ENCODE results near the gene BAZ1A. TPM values are rescaled to one million over a fixed set of nuclear protein-coding genes. Genes with fewer than 3 reads are reported as not detected.

The BAZ1A gene
- total and polyA plus RNA-seq, 2 experiments from 2014 or later: 24.2 to 26.8 TPM

DNA sequence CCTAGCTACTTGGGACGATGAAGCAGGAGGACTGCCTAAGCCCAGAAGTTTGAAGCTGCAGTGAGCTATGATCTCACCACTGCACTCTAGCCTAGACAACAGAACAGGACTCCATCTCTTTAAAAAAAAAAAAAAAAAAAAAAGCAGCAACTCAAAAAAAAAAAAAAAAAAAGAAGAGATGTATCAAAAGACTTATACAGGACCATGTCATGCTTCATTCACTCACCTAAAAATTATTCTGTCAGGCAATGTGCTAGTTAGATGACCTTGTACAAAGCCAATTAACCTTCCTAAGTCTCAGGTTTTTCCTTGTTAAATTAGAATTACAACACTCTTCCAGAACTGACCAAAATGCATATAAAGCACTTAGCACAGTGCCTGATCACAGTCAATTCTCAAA is 50.9 kb downstream of the BAZ1A start:
- Histone ChIP-seq H3K36me3 (ENCODE audit: insufficient read depth) (no peaks in the 10 kb centered on the region), H4K20me1 (replicated peaks; ENCODE audit: insufficient read depth) (0 out of 2 replicates have a peak, but pooled peaks cover 3% of the 10 kb centered on the region), H3K27ac (ENCODE audit: low read depth) (no peak overlapping the region), H2AFZ (no peak overlapping the region), H3K27me3 (ENCODE audit: insufficient read depth) (no peaks in the 10 kb centered on the region), H3K4me2 (no peak overlapping the region), H3K4me3 (no peak overlapping the region), H3K79me2 (replicated peaks; ENCODE audit: insufficient read depth) (no peaks in the 10 kb centered on the region), H3K4me1 (ENCODE audit: insufficient read depth) (no peaks in the 10 kb centered on the region), H3F3A (replicated peaks; ENCODE audit: low read depth) (no peaks in the 10 kb centered on the region), H3K9me2 (ENCODE audit: insufficient read depth) (no peaks in the 10 kb centered on the region)
- H3K36me3 Mint-ChIP-seq (ENCODE audit: low read depth): peaks cover 38% of the 10 kb centered on the region; the same call in 2 of the 3 replicates
- no peaks in the 10 kb centered on the region for H3K4me1 Mint-ChIP-seq
- H3K27ac Mint-ChIP-seq: no peak overlapping the region
- H3K27me3 Mint-ChIP-seq (ENCODE audit: insufficient read depth, low read depth, poor library complexity): no peaks in the 10 kb centered on the region
- no peak overlapping the region for H3K4me3 Mint-ChIP-seq
- DNase-seq (ENCODE audit: low spot score): no peak
- no peak for TF ChIP-seq ZNF114 (CRISPR knock-in tag; IDR thresholded peaks at IDR 0.05)
- TF ChIP-seq, protein P1, sequence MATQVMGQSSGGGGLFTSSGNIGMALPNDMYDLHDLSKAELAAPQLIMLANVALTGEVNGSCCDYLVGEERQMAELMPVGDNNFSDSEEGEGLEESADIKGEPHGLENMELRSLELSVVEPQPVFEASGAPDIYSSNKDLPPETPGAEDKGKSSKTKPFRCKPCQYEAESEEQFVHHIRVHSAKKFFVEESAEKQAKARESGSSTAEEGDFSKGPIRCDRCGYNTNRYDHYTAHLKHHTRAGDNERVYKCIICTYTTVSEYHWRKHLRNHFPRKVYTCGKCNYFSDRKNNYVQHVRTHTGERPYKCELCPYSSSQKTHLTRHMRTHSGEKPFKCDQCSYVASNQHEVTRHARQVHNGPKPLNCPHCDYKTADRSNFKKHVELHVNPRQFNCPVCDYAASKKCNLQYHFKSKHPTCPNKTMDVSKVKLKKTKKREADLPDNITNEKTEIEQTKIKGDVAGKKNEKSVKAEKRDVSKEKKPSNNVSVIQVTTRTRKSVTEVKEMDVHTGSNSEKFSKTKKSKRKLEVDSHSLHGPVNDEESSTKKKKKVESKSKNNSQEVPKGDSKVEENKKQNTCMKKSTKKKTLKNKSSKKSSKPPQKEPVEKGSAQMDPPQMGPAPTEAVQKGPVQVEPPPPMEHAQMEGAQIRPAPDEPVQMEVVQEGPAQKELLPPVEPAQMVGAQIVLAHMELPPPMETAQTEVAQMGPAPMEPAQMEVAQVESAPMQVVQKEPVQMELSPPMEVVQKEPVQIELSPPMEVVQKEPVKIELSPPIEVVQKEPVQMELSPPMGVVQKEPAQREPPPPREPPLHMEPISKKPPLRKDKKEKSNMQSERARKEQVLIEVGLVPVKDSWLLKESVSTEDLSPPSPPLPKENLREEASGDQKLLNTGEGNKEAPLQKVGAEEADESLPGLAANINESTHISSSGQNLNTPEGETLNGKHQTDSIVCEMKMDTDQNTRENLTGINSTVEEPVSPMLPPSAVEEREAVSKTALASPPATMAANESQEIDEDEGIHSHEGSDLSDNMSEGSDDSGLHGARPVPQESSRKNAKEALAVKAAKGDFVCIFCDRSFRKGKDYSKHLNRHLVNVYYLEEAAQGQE (IDR thresholded peaks at IDR 0.05; ENCODE audit: unreplicated experiment): no peak
- TF ChIP-seq, protein P2, sequence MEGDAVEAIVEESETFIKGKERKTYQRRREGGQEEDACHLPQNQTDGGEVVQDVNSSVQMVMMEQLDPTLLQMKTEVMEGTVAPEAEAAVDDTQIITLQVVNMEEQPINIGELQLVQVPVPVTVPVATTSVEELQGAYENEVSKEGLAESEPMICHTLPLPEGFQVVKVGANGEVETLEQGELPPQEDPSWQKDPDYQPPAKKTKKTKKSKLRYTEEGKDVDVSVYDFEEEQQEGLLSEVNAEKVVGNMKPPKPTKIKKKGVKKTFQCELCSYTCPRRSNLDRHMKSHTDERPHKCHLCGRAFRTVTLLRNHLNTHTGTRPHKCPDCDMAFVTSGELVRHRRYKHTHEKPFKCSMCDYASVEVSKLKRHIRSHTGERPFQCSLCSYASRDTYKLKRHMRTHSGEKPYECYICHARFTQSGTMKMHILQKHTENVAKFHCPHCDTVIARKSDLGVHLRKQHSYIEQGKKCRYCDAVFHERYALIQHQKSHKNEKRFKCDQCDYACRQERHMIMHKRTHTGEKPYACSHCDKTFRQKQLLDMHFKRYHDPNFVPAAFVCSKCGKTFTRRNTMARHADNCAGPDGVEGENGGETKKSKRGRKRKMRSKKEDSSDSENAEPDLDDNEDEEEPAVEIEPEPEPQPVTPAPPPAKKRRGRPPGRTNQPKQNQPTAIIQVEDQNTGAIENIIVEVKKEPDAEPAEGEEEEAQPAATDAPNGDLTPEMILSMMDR (conservative IDR thresholded peaks at IDR 0.05; ENCODE audit: low read depth in 2 of 2): no peak
- no peak for TF ChIP-seq POLR2AphosphoS5 (IDR thresholded peaks at IDR 0.05; ENCODE audit: low read depth)
- TF ChIP-seq NANOG (IDR thresholded peaks at IDR 0.05; ENCODE audit: borderline replicate concordance): no peak
- TF ChIP-seq ZNF331 (CRISPR knock-in tag; IDR thresholded peaks at IDR 0.05; ENCODE audit: low read depth): no peak
- no peak for TF ChIP-seq JUNB (IDR thresholded peaks at IDR 0.05; ENCODE audit: unreplicated experiment)
- TF ChIP-seq STAT1 (IDR thresholded peaks at IDR 0.05; ENCODE audit: unreplicated experiment): no peak
- TF ChIP-seq, protein P3, sequence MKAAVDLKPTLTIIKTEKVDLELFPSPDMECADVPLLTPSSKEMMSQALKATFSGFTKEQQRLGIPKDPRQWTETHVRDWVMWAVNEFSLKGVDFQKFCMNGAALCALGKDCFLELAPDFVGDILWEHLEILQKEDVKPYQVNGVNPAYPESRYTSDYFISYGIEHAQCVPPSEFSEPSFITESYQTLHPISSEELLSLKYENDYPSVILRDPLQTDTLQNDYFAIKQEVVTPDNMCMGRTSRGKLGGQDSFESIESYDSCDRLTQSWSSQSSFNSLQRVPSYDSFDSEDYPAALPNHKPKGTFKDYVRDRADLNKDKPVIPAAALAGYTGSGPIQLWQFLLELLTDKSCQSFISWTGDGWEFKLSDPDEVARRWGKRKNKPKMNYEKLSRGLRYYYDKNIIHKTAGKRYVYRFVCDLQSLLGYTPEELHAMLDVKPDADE (IDR thresholded peaks at IDR 0.05): no peak
- TF ChIP-seq EZH2phosphoT487 (IDR thresholded peaks at IDR 0.05; ENCODE audit: unreplicated experiment): no peak
- TF ChIP-seq CREB1 (CRISPR knock-in tag; IDR thresholded peaks at IDR 0.05; ENCODE audit: low read depth): no peak
- TF ChIP-seq EZH2 (IDR thresholded peaks at IDR 0.05; ENCODE audit: low read depth, unreplicated experiment): no peak
- TF ChIP-seq, protein P4, sequence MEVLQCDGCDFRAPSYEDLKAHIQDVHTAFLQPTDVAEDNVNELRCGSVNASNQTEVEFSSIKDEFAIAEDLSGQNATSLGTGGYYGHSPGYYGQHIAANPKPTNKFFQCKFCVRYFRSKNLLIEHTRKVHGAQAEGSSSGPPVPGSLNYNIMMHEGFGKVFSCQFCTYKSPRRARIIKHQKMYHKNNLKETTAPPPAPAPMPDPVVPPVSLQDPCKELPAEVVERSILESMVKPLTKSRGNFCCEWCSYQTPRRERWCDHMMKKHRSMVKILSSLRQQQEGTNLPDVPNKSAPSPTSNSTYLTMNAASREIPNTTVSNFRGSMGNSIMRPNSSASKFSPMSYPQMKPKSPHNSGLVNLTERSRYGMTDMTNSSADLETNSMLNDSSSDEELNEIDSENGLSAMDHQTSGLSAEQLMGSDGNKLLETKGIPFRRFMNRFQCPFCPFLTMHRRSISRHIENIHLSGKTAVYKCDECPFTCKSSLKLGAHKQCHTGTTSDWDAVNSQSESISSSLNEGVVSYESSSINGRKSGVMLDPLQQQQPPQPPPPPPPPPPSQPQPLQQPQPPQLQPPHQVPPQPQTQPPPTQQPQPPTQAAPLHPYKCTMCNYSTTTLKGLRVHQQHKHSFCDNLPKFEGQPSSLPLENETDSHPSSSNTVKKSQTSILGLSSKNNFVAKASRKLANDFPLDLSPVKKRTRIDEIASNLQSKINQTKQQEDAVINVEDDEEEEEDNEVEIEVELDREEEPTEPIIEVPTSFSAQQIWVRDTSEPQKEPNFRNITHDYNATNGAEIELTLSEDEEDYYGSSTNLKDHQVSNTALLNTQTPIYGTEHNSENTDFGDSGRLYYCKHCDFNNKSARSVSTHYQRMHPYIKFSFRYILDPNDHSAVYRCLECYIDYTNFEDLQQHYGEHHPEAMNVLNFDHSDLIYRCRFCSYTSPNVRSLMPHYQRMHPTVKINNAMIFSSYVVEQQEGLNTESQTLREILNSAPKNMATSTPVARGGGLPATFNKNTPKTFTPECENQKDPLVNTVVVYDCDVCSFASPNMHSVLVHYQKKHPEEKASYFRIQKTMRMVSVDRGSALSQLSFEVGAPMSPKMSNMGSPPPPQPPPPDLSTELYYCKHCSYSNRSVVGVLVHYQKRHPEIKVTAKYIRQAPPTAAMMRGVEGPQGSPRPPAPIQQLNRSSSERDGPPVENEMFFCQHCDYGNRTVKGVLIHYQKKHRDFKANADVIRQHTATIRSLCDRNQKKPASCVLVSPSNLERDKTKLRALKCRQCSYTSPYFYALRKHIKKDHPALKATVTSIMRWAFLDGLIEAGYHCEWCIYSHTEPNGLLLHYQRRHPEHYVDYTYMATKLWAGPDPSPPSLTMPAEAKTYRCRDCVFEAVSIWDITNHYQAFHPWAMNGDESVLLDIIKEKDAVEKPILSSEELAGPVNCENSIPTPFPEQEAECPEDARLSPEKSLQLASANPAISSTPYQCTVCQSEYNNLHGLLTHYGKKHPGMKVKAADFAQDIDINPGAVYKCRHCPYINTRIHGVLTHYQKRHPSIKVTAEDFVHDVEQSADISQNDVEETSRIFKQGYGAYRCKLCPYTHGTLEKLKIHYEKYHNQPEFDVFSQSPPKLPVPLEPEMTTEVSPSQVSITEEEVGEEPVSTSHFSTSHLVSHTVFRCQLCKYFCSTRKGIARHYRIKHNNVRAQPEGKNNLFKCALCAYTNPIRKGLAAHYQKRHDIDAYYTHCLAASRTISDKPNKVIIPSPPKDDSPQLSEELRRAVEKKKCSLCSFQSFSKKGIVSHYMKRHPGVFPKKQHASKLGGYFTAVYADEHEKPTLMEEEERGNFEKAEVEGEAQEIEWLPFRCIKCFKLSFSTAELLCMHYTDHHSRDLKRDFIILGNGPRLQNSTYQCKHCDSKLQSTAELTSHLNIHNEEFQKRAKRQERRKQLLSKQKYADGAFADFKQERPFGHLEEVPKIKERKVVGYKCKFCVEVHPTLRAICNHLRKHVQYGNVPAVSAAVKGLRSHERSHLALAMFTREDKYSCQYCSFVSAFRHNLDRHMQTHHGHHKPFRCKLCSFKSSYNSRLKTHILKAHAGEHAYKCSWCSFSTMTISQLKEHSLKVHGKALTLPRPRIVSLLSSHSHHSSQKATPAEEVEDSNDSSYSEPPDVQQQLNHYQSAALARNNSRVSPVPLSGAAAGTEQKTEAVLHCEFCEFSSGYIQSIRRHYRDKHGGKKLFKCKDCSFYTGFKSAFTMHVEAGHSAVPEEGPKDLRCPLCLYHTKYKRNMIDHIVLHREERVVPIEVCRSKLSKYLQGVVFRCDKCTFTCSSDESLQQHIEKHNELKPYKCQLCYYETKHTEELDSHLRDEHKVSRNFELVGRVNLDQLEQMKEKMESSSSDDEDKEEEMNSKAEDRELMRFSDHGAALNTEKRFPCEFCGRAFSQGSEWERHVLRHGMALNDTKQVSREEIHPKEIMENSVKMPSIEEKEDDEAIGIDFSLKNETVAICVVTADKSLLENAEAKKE (CRISPR knock-in tag; IDR thresholded peaks at IDR 0.05): no peak
- H3K9me3 Mint-ChIP-seq: no peaks in the 10 kb centered on the region
- ATAC-seq: no peak
